GM23338 (cell line): ENCODE data around the gene LRFN3. TPM values are rescaled to one million over a fixed set of nuclear protein-coding genes. Genes with fewer than 3 reads are reported as not detected.

Experiments
- ATAC-seq: fragments of 200-7000 bp; cut with Tn5 transposase; 3 replicates; pipeline ENCODE4 v1.9.1; 2020
- DNase-seq: peaks from one replicate; pipeline ENCODE4 v3.0.0-alpha.2; 2015; ENCODE audit warnings: low spot score
- H2AFZ ChIP-seq: fragments of 200-600 bp; sonication (generic); 2 replicates; pipeline ENCODE4 v1.8.0; 2016; ENCODE audit warnings: antibody characterized with exemption, mild to moderate bottlenecking, moderate library complexity
- H3F3A ChIP-seq: fragments of 200-600 bp; sonication (generic); replicated peaks from 2 replicates; pipeline ENCODE4 v1.8.0; 2017; ENCODE audit warnings: antibody characterized with exemption, mixed run types, low read depth
- H3K27ac ChIP-seq: fragments of 200-600 bp; sonication (generic); 2 replicates; pipeline ENCODE4 v1.6.1; 2016; ENCODE audit warnings: low read depth
- H3K27me3 ChIP-seq: fragments of 200-600 bp; sonication (generic); 2 replicates; pipeline ENCODE4 v1.8.0; 2016; ENCODE audit warnings: mild to moderate bottlenecking, mixed run types, moderate library complexity; ENCODE audit not compliant: insufficient read depth
- H3K36me3 ChIP-seq: fragments of 200-600 bp; sonication (generic); 2 replicates; pipeline ENCODE4 v1.8.0; 2016; ENCODE audit warnings: mild to moderate bottlenecking; ENCODE audit not compliant: insufficient read depth
- H3K4me1 ChIP-seq: fragments of 200-600 bp; sonication (generic); 2 replicates; pipeline ENCODE4 v1.8.0; 2016; ENCODE audit warnings: mild to moderate bottlenecking, moderate library complexity; ENCODE audit not compliant: insufficient read depth
- H3K4me2 ChIP-seq: fragments of 200-600 bp; sonication (generic); 2 replicates; pipeline ENCODE4 v1.7.1; 2017; ENCODE audit warnings: mixed run types
- H3K4me3 ChIP-seq: fragments of 200-600 bp; sonication (generic); 2 replicates; pipeline ENCODE4 v1.6.1; 2016; ENCODE audit warnings: mixed run types
- H3K79me2 ChIP-seq: fragments of 200-600 bp; sonication (generic); replicated peaks from 2 replicates; pipeline ENCODE4 v1.8.0; 2017; ENCODE audit warnings: mild to moderate bottlenecking; ENCODE audit not compliant: insufficient read depth
- H3K9me2 ChIP-seq: fragments of 200-600 bp; sonication (generic); 2 replicates; pipeline ENCODE4 v1.8.0; 2017; ENCODE audit not compliant: insufficient read depth
- H4K20me1 ChIP-seq: fragments of 200-600 bp; sonication (generic); replicated peaks from 2 replicates; pipeline ENCODE4 v1.8.0; 2017; ENCODE audit warnings: mild to moderate bottlenecking; ENCODE audit not compliant: insufficient read depth
- H3K27ac Mint-ChIP-seq: 2 replicates; pipeline ENCODE4 v1.8.0; 2020; ENCODE audit warnings: inconsistent platforms, mild to moderate bottlenecking, moderate library complexity, mixed read lengths
- H3K27me3 Mint-ChIP-seq: 3 replicates; pipeline ENCODE4 v1.8.0; 2022; ENCODE audit warnings: low read depth, mild to moderate bottlenecking, moderate library complexity, mixed read lengths, inconsistent platforms; ENCODE audit not compliant: insufficient read depth, poor library complexity
- H3K36me3 Mint-ChIP-seq: 3 replicates; pipeline ENCODE4 v1.8.0; 2021; ENCODE audit warnings: low read depth, mild to moderate bottlenecking, inconsistent platforms, moderate library complexity, mixed read lengths
- H3K4me1 Mint-ChIP-seq: 3 replicates; pipeline ENCODE4 v1.8.0; 2020; ENCODE audit warnings: mild to moderate bottlenecking, inconsistent platforms, mixed read lengths
- H3K4me3 Mint-ChIP-seq: 3 replicates; pipeline ENCODE4 v1.8.0; 2021; ENCODE audit warnings: moderate library complexity, mild to moderate bottlenecking, inconsistent platforms, mixed read lengths
- H3K9me3 Mint-ChIP-seq: 3 replicates; pipeline ENCODE4 v1.8.0; 2020; ENCODE audit warnings: moderate library complexity, mild to moderate bottlenecking, inconsistent platforms, mixed read lengths
- CREB1 ChIP-seq: fragments of 250-450 bp; sonication (Bioruptor Pico); IDR thresholded peaks from 2 replicates; pipeline ENCODE4 v1.5.0; 2020; ENCODE audit warnings: low read depth, mild to moderate bottlenecking, moderate library complexity
- EZH2 ChIP-seq: fragments of 200-600 bp; sonication (generic); IDR thresholded peaks from one replicate; pipeline ENCODE4 v1.8.0; 2017; ENCODE audit warnings: antibody characterized with exemption, mild to moderate bottlenecking, low read depth; ENCODE audit not compliant: unreplicated experiment
- NANOG ChIP-seq: IDR thresholded peaks from 2 replicates; pipeline ENCODE4 v1.6.1; 2016; ENCODE audit warnings: antibody characterized with exemption, borderline replicate concordance
- ZNF114 ChIP-seq: fragments of 250-450 bp; sonication (Bioruptor Pico); IDR thresholded peaks from 2 replicates; pipeline ENCODE4 v1.5.0; 2020; ENCODE audit warnings: mild to moderate bottlenecking, moderate library complexity
- polyA plus RNA-seq: library from polyadenylated mRNA; unstranded; fragments of >200 nt; fragmentation: Nextera tagmentation; extraction: Ambion mirVana; gene quantifications from 2 replicates; pipeline ENCODE4 v1.2.1, GENCODE V29; 2016
- total RNA-seq: library from RNA; depleted of rRNA; stranded (reverse); fragments of >200 nt; shearing (Covaris generic); gene quantifications from 2 replicates; pipeline ENCODE4 v1.2.3, GENCODE V29; 2014
- TF ChIP-seq, protein P1 (sequence below), 2 experiments: fragments of 200-600 bp in 1 of 2; sonication (generic) in 1 of 2; conservative IDR thresholded peaks; 2 replicates each; pipeline versions ENCODE4 v1.5.1 to v1.6.1; 2016 to 2017; ENCODE audit warnings: antibody characterized with exemption in 2 of 2, low read depth in 2 of 2, mild to moderate bottlenecking in 2 of 2, moderate library complexity in 1 of 2

LRFN3 gene
- total and polyA plus RNA-seq, 2 experiments from 2014 or later = 5.8 to 15.1 TPM

DNA sequence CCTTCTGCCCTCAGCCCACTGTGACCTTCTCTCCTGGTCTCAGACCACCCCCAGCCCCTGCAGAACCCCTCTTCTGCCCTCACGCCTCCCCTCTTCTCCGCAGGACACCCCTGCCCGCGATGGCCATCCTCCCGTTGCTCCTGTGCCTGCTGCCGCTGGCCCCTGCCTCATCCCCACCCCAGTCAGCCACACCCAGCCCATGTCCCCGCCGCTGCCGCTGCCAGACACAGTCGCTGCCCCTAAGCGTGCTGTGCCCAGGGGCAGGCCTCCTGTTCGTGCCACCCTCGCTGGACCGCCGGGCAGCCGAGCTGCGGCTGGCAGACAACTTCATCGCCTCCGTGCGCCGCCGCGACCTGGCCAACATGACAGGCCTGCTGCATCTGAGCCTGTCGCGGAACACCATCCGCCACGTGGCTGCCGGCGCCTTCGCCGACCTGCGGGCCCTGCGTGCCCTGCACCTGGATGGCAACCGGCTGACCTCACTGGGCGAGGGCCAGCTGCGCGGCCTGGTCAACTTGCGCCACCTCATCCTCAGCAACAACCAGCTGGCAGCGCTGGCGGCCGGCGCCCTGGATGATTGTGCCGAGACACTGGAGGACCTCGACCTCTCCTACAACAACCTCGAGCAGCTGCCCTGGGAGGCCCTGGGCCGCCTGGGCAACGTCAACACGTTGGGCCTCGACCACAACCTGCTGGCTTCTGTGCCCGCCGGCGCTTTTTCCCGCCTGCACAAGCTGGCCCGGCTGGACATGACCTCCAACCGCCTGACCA lies 3.3 kb downstream of the LRFN3 start:
- H3K27me3 Mint-ChIP-seq = peaks cover 6% of the 10 kb centered on the region

DNA sequence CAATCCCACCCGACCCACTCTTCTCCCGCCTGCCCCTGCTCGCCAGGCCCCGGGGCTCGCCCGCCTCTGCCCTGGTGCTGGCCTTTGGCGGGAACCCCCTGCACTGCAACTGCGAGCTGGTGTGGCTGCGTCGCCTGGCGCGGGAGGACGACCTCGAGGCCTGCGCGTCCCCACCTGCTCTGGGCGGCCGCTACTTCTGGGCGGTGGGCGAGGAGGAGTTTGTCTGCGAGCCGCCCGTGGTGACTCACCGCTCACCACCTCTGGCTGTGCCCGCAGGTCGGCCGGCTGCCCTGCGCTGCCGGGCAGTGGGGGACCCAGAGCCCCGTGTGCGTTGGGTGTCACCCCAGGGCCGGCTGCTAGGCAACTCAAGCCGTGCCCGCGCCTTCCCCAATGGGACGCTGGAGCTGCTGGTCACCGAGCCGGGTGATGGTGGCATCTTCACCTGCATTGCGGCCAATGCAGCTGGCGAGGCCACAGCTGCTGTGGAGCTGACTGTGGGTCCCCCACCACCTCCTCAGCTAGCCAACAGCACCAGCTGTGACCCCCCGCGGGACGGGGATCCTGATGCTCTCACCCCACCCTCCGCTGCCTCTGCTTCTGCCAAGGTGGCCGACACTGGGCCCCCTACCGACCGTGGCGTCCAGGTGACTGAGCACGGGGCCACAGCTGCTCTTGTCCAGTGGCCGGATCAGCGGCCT lies 4.1 kb downstream of the LRFN3 start:
- TF ChIP-seq EZH2 = no peak
- DNase-seq = no peak
- no peaks in the 10 kb centered on the region for H3K9me2 ChIP-seq
- peaks cover 20% of the 10 kb centered on the region; the same call in 1 of the 2 replicates for H3K4me1 ChIP-seq
- no peak overlapping the region for H2AFZ ChIP-seq
- no peak overlapping the region for H3K27ac ChIP-seq
- no peak for ATAC-seq
- no peak overlapping the region for H3K4me3 ChIP-seq
- peaks cover 6% of the 10 kb centered on the region for H3K27me3 ChIP-seq
- H3K79me2 ChIP-seq = peaks cover 6% of the 10 kb centered on the region
- no peak overlapping the region for H3K4me2 ChIP-seq
- peaks cover 5% of the 10 kb centered on the region; the same call in 1 of the 2 replicates for H4K20me1 ChIP-seq
- H3K27ac Mint-ChIP-seq = no peak overlapping the region
- peaks cover 21% of the 10 kb centered on the region for H3K4me1 Mint-ChIP-seq
- H3K9me3 Mint-ChIP-seq = no peaks in the 10 kb centered on the region; the same call in 1 of the 3 replicates
- peaks cover 19% of the 10 kb centered on the region for H3K36me3 Mint-ChIP-seq
- peaks cover 6% of the 10 kb centered on the region for H3K27me3 Mint-ChIP-seq
- no peaks in the 10 kb centered on the region for H3F3A ChIP-seq
- no peaks in the 10 kb centered on the region for H3K36me3 ChIP-seq
- H3K4me3 Mint-ChIP-seq = no peak overlapping the region

More for the DNA sequence above, 3.3 kb downstream of the LRFN3 start:
- H3K36me3 ChIP-seq = no peaks in the 10 kb centered on the region
- peaks cover 6% of the 10 kb centered on the region for H3K27me3 ChIP-seq
- no peaks in the 10 kb centered on the region; the same call in 2 of the 3 replicates for H3K9me3 Mint-ChIP-seq
- no peaks in the 10 kb centered on the region for H3K9me2 ChIP-seq
- DNase-seq = no peak
- H3K36me3 Mint-ChIP-seq = peaks cover 19% of the 10 kb centered on the region
- H3K4me3 ChIP-seq = no peak overlapping the region
- H3K4me1 Mint-ChIP-seq = peaks cover 21% of the 10 kb centered on the region
- H4K20me1 ChIP-seq = peaks cover 5% of the 10 kb centered on the region; the same call in 1 of the 2 replicates
- H3K27ac ChIP-seq = no peak overlapping the region
- peaks cover 20% of the 10 kb centered on the region; the same call in 1 of the 2 replicates for H3K4me1 ChIP-seq
- H3K4me2 ChIP-seq = no peak overlapping the region
- no peak for TF ChIP-seq EZH2
- TF ChIP-seq NANOG = no peak
- TF ChIP-seq ZNF114 (CRISPR knock-in tag) = no peak
- TF ChIP-seq, protein P1, sequence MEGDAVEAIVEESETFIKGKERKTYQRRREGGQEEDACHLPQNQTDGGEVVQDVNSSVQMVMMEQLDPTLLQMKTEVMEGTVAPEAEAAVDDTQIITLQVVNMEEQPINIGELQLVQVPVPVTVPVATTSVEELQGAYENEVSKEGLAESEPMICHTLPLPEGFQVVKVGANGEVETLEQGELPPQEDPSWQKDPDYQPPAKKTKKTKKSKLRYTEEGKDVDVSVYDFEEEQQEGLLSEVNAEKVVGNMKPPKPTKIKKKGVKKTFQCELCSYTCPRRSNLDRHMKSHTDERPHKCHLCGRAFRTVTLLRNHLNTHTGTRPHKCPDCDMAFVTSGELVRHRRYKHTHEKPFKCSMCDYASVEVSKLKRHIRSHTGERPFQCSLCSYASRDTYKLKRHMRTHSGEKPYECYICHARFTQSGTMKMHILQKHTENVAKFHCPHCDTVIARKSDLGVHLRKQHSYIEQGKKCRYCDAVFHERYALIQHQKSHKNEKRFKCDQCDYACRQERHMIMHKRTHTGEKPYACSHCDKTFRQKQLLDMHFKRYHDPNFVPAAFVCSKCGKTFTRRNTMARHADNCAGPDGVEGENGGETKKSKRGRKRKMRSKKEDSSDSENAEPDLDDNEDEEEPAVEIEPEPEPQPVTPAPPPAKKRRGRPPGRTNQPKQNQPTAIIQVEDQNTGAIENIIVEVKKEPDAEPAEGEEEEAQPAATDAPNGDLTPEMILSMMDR (conservative IDR thresholded peaks at IDR 0.05; ENCODE audit: low read depth in 2 of 2) = no peak
- no peaks in the 10 kb centered on the region for H3F3A ChIP-seq
- H3K4me3 Mint-ChIP-seq = no peak overlapping the region; the same call in 2 of the 3 replicates
- H3K27ac Mint-ChIP-seq = no peak overlapping the region
- ATAC-seq = no peak
- peaks cover 6% of the 10 kb centered on the region for H3K79me2 ChIP-seq
- no peak overlapping the region for H2AFZ ChIP-seq

DNA sequence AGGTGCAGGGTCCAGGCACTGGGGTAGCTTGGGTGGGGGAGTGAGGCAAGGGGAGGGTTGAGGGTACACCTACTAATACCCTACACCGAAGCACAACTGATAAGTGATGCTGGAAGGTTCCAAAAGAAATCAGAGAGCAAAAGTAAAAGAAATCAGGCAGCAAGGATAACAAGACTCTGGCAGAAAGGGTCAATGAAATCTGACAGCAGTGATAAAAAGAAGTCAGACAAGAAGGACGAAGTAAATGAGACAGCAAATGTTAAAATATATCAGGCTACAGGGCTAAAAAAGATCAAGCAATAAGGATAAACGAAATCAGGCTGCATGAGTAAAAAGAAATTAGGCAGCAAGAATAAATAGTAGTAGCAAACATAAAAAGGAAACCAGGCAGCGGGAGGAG lies 4.7 kb downstream of the LRFN3 start:
- Histone ChIP-seq H3K36me3 (no peaks in the 10 kb centered on the region), H3K4me1 (peaks cover 16% of the 10 kb centered on the region; the same call in 1 of the 2 replicates), H3F3A (no peaks in the 10 kb centered on the region), H4K20me1 (peaks cover 5% of the 10 kb centered on the region; the same call in 1 of the 2 replicates), H3K27me3 (peaks cover 6% of the 10 kb centered on the region), H3K27ac (no peak overlapping the region), H3K79me2 (peaks cover 6% of the 10 kb centered on the region), H3K4me2 (no peak overlapping the region), H3K4me3 (no peak overlapping the region), H2AFZ (no peak overlapping the region), H3K9me2 (no peaks in the 10 kb centered on the region)
- H3K4me1 Mint-ChIP-seq = peaks cover 20% of the 10 kb centered on the region
- H3K4me3 Mint-ChIP-seq = no peak overlapping the region; the same call in 2 of the 3 replicates
- peaks cover 19% of the 10 kb centered on the region for H3K36me3 Mint-ChIP-seq
- peaks cover 8% of the 10 kb centered on the region for H3K27me3 Mint-ChIP-seq
- no peaks in the 10 kb centered on the region; the same call in 1 of the 3 replicates for H3K9me3 Mint-ChIP-seq
- H3K27ac Mint-ChIP-seq = no peak overlapping the region
- ATAC-seq = no peak
- DNase-seq = no peak
- TF ChIP-seq EZH2 (no peak), CREB1 (CRISPR knock-in tag) (no peak), NANOG (no peak)
